B cell (primary cell): ENCODE measurements around the gene LIG3. TPM values are rescaled to one million over a fixed set of nuclear protein-coding genes. Genes with fewer than 3 reads are reported as not detected.
"Not testable (repeated sequence)": the region's sequence is repeated elsewhere in the genome, so short reads cannot be mapped to it uniquely, and the experiment has no call there.

Experiments used
- ATAC-seq: fragments of 200-7000 bp; cut with Tn5 transposase; one replicate; pipeline ENCODE4 v1.10.0; 2021; ENCODE audit warnings: low read depth, mild to moderate bottlenecking, moderate number of reproducible peaks, moderate library complexity
- CTCF ChIA-PET: fragments of 350-600 bp; sonication (Branson Sonifier 250); formaldehyde crosslinking; loops from one replicate; lab custom pipeline; 2021; ENCODE audit warnings: antibody characterized with exemption, inconsistent platforms; lab: Charles Lee
- POLR2A ChIA-PET: fragments of 350-600 bp; sonication (Branson Sonifier 250); formaldehyde crosslinking; loops from one replicate; lab custom pipeline; 2021; ENCODE audit warnings: antibody characterized with exemption; lab: Charles Lee
- DNase-seq: peaks from one replicate; pipeline ENCODE4 v3.0.0; 2013
- H2AFZ ChIP-seq: 2 replicates; pipeline ENCODE4 v1.6.1; 2012; ENCODE audit warnings: mild to moderate bottlenecking, low read depth, low read length; ENCODE audit not compliant: insufficient read depth, poor library complexity, severe bottlenecking
- H3K27ac ChIP-seq, 2 donors: 1 replicate in 1 of 2; 2 replicates in 1 of 2; pipeline ENCODE4 v1.5.1; 2012 to 2013; ENCODE audit warnings: low read length in 2 of 2, mild to moderate bottlenecking in 2 of 2, moderate library complexity in 1 of 2
- H3K27me3 ChIP-seq, 4 experiments: fragments of 200-600 bp in 1 of 4; sonication (generic) in 1 of 4; replicated peaks in 1 of 4; 1 replicate in 2 of 4; 2 replicates in 2 of 4; pipeline versions ENCODE4 v1.6.1 to v1.7.0; 2013 to 2016; ENCODE audit warnings: low read length in 3 of 4, mild to moderate bottlenecking in 2 of 4, mixed read lengths in 1 of 4, moderate library complexity in 1 of 4; ENCODE audit not compliant: insufficient read depth in 4 of 4, control insufficient read depth in 3 of 4; ENCODE audit errors: control extremely low read depth in 1 of 4
- H3K36me3 ChIP-seq, 2 experiments: replicated peaks in 1 of 2; 1 replicate in 1 of 2; 2 replicates in 1 of 2; pipeline versions ENCODE4 v1.6.1 to v1.7.1; 2013; ENCODE audit warnings: low read length in 1 of 2; ENCODE audit not compliant: insufficient read depth in 2 of 2, control insufficient read depth in 1 of 2; ENCODE audit errors: control extremely low read depth in 1 of 2, extremely low read depth in 1 of 2
- H3K4me1 ChIP-seq, 2 donors: fragments of 200-600 bp in 1 of 2; sonication (generic) in 1 of 2; 1 replicate in 1 of 2; 2 replicates in 1 of 2; pipeline versions ENCODE4 v1.5.1 to v1.6.1; 2013 to 2017; ENCODE audit warnings: low read length in 2 of 2; ENCODE audit not compliant: control insufficient read depth in 2 of 2, insufficient read depth in 2 of 2
- H3K4me2 ChIP-seq: replicated peaks from 2 replicates; pipeline ENCODE3; 2012; ENCODE audit warnings: mild to moderate bottlenecking, low read depth, low read length; ENCODE audit not compliant: poor library complexity, severe bottlenecking
- H3K4me3 ChIP-seq, 5 experiments: fragments of 200-600 bp in 1 of 5; sonication (generic) in 1 of 5; 1 replicate in 3 of 5; 2 replicates in 2 of 5; pipeline versions ENCODE4 v1.5.1 to v1.7.0; 2011 to 2016; ENCODE audit warnings: low read length in 4 of 5, mild to moderate bottlenecking in 4 of 5, low read depth in 2 of 5, control low read depth in 1 of 5, moderate library complexity in 1 of 5; ENCODE audit not compliant: insufficient read depth in 1 of 5; ENCODE audit errors: control extremely low read depth in 1 of 5, extremely low read depth in 1 of 5
- H3K79me2 ChIP-seq: fragments of 200-600 bp; sonication (generic); one replicate; pipeline ENCODE4 v1.6.0; 2016; ENCODE audit warnings: low read length; ENCODE audit not compliant: control insufficient read depth, insufficient read depth
- H3K9ac ChIP-seq: fragments of 200-600 bp; sonication (generic); 2 replicates; pipeline ENCODE4 v1.6.1; 2017; ENCODE audit warnings: mild to moderate bottlenecking, low read length, moderate library complexity
- H3K9me3 ChIP-seq, 3 donors: one replicate each; pipeline versions ENCODE4 v1.6.1 to v1.7.1; 2013; ENCODE audit warnings: low read length in 2 of 3; ENCODE audit not compliant: control insufficient read depth in 2 of 3, insufficient read depth in 1 of 3; ENCODE audit errors: control extremely low read depth in 1 of 3
- H4K20me1 ChIP-seq: 2 replicates; pipeline ENCODE4 v1.6.0; 2012; ENCODE audit warnings: mild to moderate bottlenecking, low read length; ENCODE audit not compliant: insufficient read depth, control insufficient read depth, poor library complexity, severe bottlenecking
- H3K27ac Mint-ChIP-seq: one replicate; pipeline ENCODE4 v1.8.0; 2021; ENCODE audit warnings: mixed read lengths
- H3K27me3 Mint-ChIP-seq: one replicate; pipeline ENCODE4 v1.8.0; 2021; ENCODE audit warnings: mixed read lengths
- H3K4me1 Mint-ChIP-seq: one replicate; pipeline ENCODE4 v1.8.0; 2021; ENCODE audit warnings: mixed read lengths
- H3K4me3 Mint-ChIP-seq: one replicate; pipeline ENCODE4 v1.8.0; 2021; ENCODE audit warnings: mixed read lengths
- H3K9me3 Mint-ChIP-seq: one replicate; pipeline ENCODE4 v1.8.0; 2022; ENCODE audit warnings: mixed read lengths; ENCODE audit not compliant: insufficient read depth
- CTCF ChIP-seq: fragments of 200-600 bp; IDR thresholded peaks from one replicate; pipeline ENCODE4 v1.8.0; 2022; ENCODE audit warnings: antibody characterized with exemption, mild to moderate bottlenecking
- EZH2 ChIP-seq: IDR thresholded peaks from 2 replicates; pipeline ENCODE4 v1.6.1; 2012; ENCODE audit warnings: borderline replicate concordance, low read depth, mild to moderate bottlenecking, moderate library complexity, low read length; ENCODE audit not compliant: insufficient read depth, poor library complexity, severe bottlenecking
- WGBS: methylation state at CpG from one replicate; pipeline ENCODE4 v1.1.5; 2013; ENCODE audit warnings: missing lambda C conversion rate; ENCODE audit not compliant: insufficient coverage; 5-methylcytosine and 5-hydroxymethylcytosine counted together
- intact Hi-C: fragments of 100-400 bp; cut with micrococcal nuclease; formaldehyde crosslinking; loops from one replicate; pipeline ENCODE4 v1.10.0; 2022
- polyA plus RNA-seq: library from polyadenylated mRNA; depleted of rRNA; stranded (reverse); fragments of >200 nt; gene quantifications from 2 replicates; pipeline ENCODE4 v1.2.3, GENCODE V29; 2012
- total RNA-seq, 2 donors: library from RNA; stranded (reverse); fragments of 120-200 nt in 1 of 2; gene quantifications; 1 replicate in 1 of 2; 2 replicates in 1 of 2; pipeline versions ENCODE4 v1.2.3 to v1.2.4, GENCODE V29; 2013 to 2022

LIG3 gene
- total and polyA plus RNA-seq, 2 donors (not counting 1 experiment from before 2014, with no cell fraction given) = 8.8 to 34.4 TPM

- CTCF ChIA-PET = interaction anchor here (1.6 kb wide), 1 partner anchor 45 kb away, joined by 3 read pairs; no protein-coding TSS in a partner anchor
- H3K4me3 ChIP-seq = no peak overlapping the region
- Mint-ChIP-seq H3K27ac (no peak overlapping the region), H3K27me3 (no peaks in the 10 kb centered on the region), H3K4me1 (peaks cover 34% of the 10 kb centered on the region), H3K4me3 (no peak overlapping the region), H3K9me3 (no peaks in the 10 kb centered on the region)
- H3K9me3 ChIP-seq = no peaks in the 10 kb centered on the region
- POLR2A ChIA-PET = no interaction called here
- 84% methylated on average over 6 of the region's 8 CpGs for WGBS
- no peak overlapping the region for H3K4me2 ChIP-seq
- H3K9ac ChIP-seq = no peak overlapping the region
- peaks cover 78% of the 10 kb centered on the region for H3K79me2 ChIP-seq
- TF ChIP-seq EZH2 (no peak), CTCF (no peak)
- DNase-seq = no peak
- peaks cover 26 to 33% of the 10 kb centered on the region in 2 donors for H3K4me1 ChIP-seq
- ATAC-seq = no peak
- no peak overlapping the region for H2AFZ ChIP-seq
- H3K36me3 ChIP-seq = no peaks in the 10 kb centered on the region
- no peak overlapping the region for H3K27ac ChIP-seq
- H3K27me3 ChIP-seq = no peaks in the 10 kb centered on the region
- no peaks in the 10 kb centered on the region for H4K20me1 ChIP-seq
- intact Hi-C loops = no loop called here
Observed at GRCh38 chr17:35044181-35044580, 63.9 kb downstream of the LIG3 start.

- CTCF ChIA-PET = interaction anchor here (0.9 to 1.4 kb wide), 2 partner anchors 39 to 44 kb away, joined by 3 to 4 read pairs; no protein-coding TSS in a partner anchor
- H3K27ac ChIP-seq = peak overlapping the region in 1 of 2 donors; percentile 23
- H3K9me3 Mint-ChIP-seq, H3K9me3 ChIP-seq, H4K20me1 ChIP-seq, H3K27me3 ChIP-seq, POLR2A ChIA-PET, ATAC-seq, intact Hi-C loops, H2AFZ ChIP-seq, DNase-seq, H3K9ac ChIP-seq, H3K36me3 ChIP-seq, H3K27me3 Mint-ChIP-seq: not testable (repeated sequence)
- peak overlapping the region in 1 of 5 experiments; percentile 1 for H3K4me3 ChIP-seq
- peaks cover 26 to 39% of the 10 kb centered on the region in 2 donors for H3K4me1 ChIP-seq
- Mint-ChIP-seq H3K4me1 (peaks cover 38% of the 10 kb centered on the region), H3K4me3 (peak overlapping the region; percentile 68), H3K27ac (peak overlapping the region; percentile 8)
- WGBS = 95% methylated on average over 8 of the region's 13 CpGs
- H3K79me2 ChIP-seq = peaks cover 84% of the 10 kb centered on the region
- H3K4me2 ChIP-seq = peak overlapping the region; percentile 40
Observed at GRCh38 chr17:35045458-35045979, 65.2 kb downstream of the LIG3 start.
